NCI-H446 treated with DMSO at 0.1 percent for 48 hours (cell line): Measurements from ENCODE around the gene PEAK1.
"Not testable (repeated sequence)": the region's sequence is repeated elsewhere in the genome, so short reads cannot be mapped to it uniquely, and the experiment has no call there.

ENCODE experiments used
- DNase-seq: peaks from one replicate; lab custom pipeline; 2025; lab: John Stamatoyannopoulos, UW

The PEAK1 gene

DNA sequence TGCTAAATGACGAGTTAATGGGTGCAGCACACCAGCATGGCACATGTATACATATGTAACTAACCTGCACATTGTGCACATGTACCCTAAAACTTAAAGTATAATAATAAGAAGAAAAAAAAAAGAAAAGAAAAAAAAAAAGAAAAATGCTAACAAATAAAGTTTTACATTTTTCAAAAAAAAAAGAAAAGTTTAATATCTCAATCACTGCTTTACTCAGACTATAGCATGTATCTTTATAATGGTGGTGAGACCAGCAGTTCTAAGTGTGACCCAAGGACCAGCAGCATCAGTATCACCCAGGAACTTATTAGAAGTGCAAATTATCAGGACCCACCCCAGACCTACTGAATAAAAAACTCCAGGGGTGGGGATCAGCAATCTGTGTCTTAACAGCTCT lies 243.8 kb downstream of the PEAK1 start:
- not testable (repeated sequence) for DNase-seq

DNA sequence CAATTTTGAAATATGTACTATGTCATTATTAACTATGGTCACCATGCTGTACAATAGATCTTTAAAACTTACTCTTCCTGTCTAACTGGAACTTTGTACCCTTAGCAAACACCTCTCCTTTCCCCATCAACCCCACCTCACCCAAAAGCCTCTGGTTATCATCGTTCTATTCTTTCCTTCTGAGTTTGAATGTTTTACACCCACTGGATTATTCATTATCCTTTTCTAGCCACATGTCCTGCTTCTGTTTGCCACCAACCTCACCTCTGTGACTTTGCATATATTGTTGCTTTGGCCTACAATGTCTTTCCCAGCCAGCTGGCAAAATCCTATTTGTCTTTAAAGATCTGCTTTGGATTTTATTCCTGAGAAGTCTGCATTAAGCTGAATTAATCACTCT lies 246.4 kb downstream of the PEAK1 start:
- no peak for DNase-seq

DNA sequence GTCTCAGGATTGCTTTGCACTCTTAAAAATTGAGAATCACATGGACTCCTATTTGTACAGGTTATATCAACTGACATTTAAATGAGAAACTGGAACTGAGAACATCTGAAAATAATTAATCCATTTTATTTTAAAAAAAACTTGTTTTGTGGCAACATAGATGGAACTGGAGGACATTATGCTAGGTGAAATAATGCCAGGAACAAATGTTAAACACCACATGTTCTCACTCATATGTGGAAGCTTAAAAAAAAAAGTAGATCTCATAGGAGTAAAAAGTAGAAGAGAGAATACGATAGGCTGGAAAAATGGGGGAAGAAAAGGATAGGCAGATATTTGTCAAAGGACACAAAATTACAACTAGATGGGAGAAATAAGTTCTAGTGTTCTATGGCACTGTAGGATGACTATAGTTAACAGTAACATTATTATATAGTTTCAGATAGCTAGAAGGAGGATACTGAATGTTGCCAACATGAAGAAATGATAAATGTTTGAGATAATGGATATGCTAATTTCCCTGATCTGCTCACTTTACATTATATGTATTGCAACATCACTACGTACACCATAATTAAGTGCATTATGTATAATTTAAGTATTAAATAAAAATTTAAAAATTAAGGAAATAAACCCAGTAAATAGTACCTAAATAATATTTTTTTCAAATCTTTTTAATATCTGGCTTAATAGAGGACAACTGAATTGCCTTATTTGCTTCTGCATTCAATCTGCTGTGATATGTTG lies 248.5 kb downstream of the PEAK1 start:
- no peak for DNase-seq

DNA sequence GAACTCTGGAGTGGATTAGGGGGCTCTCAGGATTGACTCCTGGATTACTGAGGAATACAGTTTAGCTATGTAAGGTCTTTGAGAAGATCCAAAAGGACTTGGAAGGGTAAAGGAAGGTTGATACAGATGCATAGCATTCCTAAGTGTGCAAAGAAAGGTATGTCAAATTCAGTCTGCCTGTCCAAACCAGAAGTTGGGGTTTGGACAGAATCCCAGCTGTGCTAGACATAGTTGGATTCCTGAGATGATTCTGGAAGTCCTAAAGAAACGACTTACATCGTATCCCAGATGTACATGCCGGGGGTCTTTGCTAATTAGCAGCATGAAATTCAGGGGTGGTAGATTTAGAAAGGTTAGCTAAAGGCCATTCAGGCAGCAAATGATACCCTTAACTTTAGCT lies 251.3 kb downstream of the PEAK1 start:
- DNase-seq: no peak

DNA sequence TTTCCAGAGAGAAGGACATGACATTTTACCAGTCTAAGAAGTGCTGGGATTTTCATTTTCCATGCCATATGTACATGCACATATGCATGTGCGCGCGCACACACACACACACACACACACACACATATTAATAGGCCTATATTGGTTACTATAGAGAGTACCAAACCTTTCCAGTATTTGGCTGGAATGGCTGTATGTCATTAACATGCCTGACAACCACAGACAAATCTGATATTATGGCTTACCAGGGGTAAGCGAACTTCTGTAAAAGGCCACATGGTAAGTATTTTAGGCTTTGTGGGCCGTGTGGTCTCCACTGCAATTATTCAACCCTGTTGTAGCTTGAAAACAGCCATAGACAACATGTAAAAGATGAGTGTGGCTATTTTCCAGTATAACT lies 251.8 kb downstream of the PEAK1 start:
- no peak for DNase-seq

DNA sequence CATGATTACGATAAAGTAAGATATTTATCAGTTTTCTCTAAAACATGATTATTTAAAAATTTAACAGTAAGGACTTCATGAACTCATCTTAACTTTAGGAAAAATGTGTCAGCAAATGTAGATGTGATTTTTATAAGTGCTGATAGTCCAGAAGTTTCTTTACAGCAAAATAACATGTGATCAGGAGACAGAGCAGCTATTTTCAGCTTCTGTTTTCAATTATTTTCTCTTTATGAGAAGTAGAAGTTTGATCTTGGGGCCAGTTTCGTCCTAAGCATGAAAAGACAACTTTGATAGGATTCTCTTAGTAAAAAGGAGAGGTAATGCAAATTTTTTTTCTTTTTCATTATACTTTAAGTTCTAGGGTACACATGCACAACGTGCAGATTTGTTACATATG lies 252.5 kb downstream of the PEAK1 start:
- DNase-seq: no peak

DNA sequence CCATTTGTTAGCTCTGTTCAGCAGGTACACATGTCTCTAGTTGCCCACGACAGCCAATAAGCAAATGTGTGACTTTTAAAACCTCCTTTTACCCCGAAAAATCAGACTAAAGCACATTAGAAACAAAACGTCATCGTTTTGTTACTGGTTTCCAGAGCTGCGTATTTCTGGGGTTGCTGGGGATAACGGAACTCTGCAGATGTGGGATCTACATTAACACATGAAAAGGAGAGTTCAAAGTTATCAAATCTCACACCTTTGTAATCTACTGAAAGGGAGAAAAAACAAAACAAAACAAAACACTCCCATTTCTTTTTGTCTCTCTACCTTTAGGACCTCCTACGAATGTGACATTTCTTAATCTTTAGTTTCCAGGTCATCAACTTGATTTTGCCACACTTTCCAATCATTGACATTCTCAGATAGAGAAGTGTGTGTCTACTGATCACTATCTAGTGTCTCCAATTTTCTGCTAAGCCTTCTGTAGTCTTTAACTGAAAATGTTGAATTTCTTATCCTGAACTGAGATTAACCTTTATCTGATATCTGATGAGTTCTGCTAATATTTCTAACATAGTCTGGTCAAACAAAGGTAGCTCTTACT lies 256.0 kb downstream of the PEAK1 start:
- DNase-seq: no peak

DNA sequence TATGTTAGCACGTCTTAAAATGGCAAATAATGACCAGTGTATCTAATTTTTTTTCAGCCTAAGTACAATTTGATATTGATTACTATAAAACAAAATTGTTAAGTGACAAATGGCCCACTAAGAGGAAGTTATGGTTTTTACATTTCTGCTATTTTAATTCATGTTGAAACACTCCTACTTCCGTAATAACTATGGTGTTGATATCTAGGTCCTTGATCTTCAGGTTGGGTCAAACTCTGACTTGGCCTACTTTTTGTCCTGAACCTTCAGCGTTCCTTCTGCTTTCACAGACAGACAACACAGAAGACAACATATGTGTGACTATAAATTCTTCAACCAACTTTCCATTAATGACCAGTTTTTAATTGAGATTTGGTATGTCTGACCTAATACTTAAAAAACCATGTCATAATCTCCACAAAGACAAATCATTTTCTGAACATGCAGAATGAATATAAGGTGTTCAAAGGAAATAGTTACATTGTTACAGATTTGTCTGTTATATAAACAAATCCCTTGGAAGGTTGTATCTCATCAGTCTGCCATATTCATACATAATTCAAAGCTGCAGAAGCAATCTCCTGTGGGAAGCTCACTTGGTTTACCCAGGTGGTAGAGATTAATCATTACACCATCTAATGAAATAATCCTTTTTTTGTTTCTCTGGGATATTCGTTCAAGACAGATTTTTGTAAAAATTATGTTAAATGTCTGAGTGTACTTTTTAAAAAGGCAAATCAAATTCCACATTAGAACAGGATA lies 256.9 kb downstream of the PEAK1 start:
- no peak for DNase-seq

DNA sequence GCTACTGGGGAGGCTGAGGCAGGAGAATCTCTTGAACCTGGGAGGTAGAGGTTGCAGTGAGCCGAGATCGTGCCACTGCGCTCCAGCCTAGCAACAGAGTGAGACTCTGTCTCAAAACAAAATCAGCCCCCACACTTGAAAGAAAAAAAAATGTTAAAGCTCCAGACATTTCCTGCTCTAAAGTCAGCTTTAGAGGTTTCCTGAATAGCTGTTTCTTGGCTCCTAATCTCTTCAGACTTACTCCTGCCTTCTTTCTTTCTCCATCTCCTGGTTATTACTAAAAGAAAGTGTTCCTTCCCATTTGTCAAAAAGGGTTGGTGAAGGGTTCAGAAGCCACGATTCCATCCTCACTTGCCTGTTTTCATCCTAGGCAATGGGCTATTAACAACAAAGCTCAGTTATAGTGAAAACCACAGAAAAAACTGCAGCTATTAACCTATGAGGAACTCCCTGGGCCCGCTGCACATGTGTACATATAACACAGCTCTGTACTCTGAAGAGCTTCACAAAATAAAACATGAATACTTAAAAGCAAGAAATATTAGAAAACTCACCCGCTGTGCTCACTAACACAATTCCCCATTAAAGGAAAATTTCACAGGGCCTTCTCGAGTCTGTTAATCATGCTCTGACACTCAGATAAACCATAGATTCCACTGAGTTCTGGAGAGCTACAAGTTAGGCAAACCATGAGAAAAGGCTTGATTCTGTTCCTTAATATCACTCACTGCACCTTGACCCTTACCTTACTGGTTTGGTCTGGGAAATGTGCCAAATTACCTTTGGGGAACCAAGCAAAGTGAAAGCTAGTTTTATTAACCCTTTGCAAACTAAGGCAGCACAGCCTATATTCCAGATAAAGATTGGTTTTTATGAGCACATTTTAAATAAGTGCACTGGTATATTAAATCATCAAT lies 259.1 kb downstream of the PEAK1 start:
- no peak for DNase-seq

DNA sequence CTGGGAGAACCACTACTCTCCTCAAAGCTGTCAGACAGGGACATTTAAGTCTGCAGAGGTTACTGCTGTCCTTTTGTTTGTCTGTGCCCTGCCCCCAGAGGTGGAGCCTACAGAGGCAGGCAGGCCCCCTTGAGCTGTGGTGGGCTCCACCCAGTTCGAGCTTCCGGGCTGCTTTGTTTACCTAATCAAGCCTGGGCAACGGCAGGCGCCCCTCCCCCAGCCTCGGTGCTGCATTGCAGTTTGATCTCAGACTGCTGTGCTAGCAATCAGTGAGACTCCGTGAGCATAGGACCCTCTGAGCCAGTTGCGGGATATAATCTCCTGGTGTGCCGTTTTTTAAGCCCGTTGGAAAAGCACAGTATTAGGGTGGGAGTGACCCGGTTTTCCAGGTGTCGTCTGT lies 263.9 kb downstream of the PEAK1 start:
- DNase-seq: not testable (repeated sequence)

DNA sequence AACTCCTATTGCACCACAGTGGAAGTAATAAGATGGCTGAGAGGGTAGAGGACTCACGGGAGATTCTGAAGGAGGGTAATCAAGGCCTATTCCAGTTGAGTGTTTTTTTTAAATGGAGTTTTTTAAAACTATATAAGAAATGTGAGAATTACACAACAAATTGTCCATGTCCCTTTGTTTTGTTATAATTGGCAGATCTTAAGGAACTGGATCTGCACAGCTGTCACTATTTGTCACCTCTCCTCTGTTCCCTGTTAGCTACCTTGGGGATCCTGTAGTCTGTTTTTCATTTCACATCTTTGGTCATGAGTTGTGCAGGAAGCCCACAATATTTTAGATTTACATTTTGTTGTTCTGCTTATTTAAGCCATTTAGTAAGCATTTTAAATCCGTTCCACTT lies 271.7 kb downstream of the PEAK1 start:
- no peak for DNase-seq

DNA sequence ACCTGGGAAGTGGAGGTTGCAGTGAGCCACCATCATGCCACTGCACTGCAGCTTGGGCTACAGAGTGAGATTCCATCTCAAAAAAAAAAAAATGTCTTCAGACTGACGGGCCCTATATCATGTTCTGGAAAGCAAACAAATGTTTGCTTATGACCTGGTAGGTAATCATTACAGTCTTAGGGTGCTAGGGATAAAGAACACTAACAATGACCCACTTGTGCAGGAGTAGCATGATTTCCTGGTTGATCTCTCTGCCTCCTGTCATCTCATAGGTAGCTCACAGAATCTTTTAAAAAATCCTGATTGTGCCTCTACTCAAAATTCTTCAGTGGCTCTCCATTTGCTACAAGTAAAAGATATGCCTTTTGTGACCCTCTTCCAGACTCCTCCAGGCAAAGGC lies 274.5 kb downstream of the PEAK1 start:
- no peak for DNase-seq

DNA sequence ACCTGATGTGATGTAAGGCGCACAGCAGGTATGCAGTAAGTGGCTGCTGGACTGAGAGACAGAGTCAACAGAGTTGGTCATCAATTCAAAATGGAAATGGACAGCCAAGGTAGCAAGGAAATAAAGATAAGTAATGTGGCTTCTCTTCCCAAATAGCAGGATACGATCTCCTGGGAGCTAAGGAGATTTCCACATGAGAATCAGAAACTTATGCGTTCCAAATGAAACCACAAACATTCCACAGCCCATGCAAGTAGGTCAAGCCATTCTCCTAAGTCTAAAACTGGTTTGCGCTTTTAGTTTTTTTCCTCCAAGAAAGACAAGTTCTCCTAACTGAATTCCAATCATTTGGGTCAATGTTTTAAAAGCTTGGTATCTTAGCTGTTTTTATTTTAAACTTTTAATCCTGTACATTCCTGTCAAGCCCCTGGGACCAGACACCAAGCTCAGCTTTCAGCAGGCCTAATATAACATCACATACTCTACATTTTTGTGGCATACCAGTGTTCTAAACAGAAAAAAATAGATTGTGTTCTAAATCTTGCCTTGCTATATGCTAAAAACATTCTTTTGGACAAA lies 275.3 kb downstream of the PEAK1 start:
- no peak for DNase-seq

DNA sequence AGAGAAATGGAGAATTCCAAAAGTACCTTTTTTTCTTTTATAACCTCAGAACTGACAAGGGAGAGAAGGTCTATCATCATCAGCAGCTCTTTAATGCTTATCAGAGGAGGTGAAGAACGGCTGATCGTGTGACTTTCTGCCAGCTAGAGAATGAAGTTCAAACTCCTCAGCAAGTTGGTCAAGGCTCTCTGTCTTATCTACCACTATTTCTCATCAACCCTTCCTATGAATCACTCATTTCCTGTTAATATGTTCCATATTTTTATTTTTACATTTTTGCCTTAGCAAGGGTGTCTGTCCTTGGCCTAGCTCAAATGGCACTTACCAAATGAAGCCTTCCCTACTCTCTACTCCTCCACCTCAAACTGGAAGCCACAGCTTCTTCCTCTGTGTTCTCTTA lies 275.9 kb downstream of the PEAK1 start:
- DNase-seq: no peak

DNA sequence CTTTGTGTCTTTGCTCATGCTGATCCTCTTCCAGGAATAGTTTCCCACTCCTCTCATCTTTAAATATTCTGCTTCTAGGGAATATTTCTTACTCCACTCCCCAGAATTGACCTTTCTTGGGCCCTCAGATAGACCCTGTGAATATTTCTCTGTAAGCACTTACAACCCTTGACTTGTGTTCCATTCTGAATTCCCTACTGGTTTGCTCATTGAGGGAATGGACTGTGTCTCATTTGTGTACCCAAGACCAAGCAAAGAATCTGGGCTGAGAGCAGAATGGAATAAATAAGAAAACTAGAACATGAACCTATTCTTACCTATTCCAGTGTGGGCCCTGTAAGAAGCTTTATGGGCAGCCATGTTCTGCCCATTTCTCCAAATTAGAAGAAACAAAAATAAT lies 276.3 kb downstream of the PEAK1 start:
- DNase-seq: no peak

DNA sequence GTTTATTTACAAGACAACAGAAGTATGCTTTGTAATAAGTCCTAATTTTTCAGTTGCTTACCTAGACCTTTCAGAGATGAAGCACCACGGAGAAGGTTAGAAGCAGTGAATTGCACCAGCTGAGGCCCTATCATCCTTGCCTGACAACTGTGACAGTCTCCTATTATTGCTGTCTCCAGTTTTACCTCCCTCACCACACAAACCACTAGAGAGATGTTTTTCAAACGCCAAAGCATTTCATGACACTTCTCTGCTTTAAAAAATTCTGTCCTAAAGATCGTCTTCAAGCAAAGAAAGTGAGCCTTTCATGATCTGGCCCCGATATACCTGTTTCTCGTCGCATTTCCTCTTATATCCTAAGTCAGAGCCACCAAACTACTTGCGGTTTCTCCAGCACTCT lies 276.7 kb downstream of the PEAK1 start:
- DNase-seq: no peak

DNA sequence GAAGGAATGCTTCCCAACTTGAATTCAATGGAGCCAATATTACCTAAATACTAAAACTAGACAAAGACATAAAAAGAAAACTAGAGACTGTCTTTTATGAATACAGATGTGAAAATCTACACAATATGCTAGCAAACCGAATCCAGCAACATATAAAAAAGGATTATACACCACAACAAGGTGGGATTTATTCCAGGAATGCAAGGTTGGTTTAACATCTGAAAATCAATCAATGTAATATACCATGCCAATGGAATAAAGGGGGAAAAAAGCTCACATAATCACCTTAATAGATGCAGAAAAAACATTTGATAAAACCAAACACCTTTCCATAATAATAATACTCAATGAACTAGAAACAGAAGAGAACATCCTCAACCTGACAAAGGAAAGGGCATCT lies 279.7 kb downstream of the PEAK1 start:
- DNase-seq: no peak

DNA sequence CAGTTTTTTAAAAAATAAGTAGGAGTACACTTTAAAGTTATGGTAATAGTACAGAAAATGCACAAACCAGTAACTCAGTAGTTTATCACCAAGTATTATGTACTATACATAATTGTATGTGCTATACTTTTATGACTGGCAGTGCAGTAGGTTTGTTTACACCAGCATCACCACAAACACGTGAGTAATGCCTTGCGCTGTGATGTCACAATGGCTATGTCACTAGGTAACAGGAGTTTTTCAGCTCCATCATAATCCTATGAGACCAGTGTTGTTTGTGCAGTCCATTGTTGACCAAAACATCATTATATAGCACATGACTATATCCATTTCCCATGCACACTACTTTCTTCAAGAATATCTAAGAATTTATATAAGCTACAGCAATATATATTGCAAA lies 280.6 kb downstream of the PEAK1 start:
- no peak for DNase-seq

DNA sequence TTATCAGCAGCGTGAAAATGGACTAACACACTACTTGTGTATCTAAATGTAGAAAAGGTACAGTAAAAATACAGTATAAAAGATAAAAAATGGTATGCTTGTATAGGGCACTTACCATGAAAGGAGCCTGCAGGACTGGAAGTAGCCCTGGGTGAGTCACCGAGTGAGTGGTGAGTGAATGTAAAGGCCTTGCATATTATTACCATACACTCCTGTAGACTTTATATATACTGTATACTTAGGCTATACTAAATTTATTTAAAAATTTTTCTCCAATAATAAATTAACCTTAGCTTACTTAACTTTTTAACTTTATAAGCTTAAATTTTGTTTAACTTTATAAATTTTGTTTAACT lies 281.8 kb downstream of the PEAK1 start:
- DNase-seq: no peak

DNA sequence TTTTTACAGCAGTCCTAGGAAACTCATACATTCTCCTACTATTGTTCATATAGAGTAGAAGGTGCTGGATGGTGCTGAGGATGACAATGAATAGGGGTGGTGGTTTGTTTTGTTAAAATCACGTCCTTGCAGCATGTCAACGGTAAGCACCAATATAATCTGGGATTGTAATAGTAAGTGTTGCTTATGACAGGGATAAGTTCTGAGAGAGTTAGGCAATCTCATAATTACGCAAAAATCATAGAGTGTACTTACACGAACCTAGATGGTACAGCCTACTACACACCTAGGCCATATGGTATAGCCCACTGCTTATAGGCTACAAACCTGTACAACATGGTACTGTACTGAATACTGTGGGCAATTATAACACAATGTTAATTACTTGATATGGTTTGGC lies 284.7 kb downstream of the PEAK1 start:
- no peak for DNase-seq

DNA sequence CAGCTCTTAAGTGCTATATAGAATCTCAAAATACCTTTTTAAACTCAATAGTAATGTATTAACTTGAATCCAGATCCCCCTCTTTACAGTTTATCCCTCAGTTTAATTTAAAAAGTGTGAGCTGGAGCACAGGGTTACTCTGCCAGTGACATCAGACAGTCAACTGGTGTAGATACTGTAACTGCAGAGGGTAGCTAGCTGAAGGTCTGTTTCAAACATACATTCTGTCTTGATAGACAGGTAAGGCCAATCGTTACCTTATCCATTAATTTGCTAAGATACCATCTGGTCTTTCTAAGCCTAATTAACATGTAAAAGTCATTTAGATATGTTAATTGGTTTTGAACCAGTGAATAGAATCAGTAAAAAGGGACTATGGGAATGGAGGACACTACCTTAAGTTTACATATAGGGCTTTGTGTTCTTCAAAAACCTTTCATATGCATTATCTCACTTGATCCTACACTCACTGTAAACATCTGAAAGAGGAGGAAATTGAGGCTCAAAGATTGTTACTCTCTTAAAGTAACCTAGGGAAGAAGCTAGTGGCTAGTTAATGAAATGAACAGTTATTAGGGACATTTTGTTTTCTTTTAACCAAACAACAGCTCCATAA lies 289.5 kb downstream of the PEAK1 start:
- no peak for DNase-seq

DNA sequence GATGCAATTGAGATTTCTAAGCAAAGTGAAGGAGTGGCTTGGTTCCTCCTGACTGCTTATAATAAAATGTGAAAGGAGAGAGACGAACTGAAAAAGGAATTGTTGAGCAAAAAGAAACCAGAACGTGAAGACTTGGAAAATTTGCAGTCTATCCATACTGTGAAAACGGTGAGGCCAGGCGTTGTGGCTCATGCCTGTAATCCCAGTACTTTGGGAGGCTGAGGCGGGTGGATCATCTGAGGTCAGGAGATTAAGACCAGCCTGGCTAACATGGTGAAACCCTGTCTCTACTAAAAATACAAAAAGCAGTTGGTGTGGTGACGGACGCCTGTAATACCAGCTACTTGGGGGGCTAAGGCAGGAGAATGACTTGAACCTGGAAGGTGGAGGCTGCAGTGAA lies 292.3 kb downstream of the PEAK1 start:
- DNase-seq: no peak
